ENCODE measurements around the gene TMEFF2. TPM values are rescaled to one million over a fixed set of nuclear protein-coding genes. Genes with fewer than 3 reads are reported as not detected.
"Not testable (repeated sequence)": the region's sequence is repeated elsewhere in the genome, so short reads cannot be mapped to it uniquely, and the experiment has no call there.

Gene TMEFF2
- total RNA-seq, 1 experiment from 2014 or later, result not detected

DNA sequence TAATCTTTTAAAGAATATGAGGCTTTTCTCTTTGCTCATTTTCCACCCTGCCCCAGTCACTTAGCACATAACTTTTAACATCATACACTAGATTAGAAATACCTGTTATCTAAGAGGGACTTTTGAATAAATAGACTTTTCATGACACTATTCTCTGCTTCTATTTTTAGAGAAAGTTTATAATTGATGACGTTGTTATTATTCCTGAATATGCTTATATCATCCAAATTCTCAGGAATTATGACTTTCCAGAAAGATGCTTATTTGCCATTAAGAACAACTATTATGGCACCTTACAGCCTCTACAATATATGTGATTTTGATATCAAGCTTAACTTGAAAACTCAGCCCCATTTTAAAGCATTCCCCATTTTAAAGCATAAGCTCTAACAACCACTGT lies 11.4 kb downstream of the TMEFF2 start:
- no peak for DNase-seq (ENCODE audit: low read depth)

DNA sequence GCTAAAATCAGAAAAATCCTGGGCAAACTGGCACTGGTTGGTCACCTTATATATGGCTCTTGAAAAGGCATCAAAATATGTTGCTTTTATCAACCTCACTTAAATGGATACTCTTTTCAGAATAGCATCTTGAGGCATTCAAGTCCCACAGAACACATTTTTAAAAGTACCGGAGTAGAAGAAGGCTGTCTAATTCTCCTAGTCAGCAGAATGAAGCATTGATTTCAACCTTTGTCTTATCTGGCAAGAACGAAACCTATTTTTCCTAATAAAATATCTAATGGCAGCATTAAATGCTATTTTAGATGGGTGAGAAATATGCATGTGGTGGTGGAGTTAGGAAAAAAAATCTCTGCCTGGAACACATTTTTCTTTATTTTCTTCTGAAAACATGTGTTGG lies 27.8 kb downstream of the TMEFF2 start:
- no peak for DNase-seq (ENCODE audit: low read depth)

DNA sequence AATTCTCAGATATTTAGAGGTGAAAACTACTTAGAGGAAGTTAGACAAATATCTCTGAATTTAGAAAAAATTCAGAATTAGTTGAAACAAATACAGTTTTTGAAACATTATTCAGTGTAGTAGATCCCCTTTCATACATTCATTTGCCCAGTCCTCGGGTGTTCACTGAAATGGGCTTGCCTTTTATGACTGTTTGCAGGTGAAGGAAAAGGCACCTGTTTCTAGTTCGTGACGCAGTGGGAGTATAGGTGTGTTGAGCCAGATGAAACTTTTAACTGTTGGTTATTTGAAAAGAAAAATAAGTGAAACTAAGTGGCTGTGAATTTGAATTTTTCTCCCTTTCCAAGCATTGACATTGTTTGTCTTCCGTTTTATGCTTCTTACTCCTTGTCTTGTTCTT lies 28.9 kb downstream of the TMEFF2 start:
- DNase-seq (ENCODE audit: low read depth), result no peak

DNA sequence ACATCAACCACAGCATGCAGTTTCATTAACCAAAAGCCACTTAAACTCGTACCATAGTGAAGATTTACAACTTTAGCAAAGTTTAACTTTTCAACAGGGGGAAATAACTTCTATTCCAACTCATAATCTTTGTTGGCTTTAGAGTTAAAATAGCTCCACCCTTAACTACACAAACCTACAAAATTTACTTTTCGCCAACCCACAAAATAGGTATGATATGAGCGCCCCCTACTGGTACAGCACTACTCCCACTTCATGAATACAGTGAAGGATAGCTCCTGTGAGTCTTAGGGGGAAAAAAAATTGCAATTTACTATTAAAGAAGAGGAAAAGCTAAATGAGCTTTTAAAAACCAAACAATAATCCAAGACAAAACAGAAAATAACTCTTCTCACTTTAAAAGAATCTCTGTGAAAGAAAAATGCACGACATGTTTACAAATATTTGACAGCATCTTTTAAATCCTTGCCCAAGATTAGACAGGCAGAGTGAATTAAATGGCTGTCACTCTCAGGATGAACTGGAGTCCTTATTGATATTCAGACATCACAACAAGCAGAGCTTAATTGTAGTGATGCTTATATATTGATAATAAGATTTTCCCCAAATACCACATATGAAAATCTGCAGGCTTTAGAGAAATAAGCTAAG lies 32.2 kb downstream of the TMEFF2 start:
- DNase-seq (ENCODE audit: low read depth), result peak; percentile 38

DNA sequence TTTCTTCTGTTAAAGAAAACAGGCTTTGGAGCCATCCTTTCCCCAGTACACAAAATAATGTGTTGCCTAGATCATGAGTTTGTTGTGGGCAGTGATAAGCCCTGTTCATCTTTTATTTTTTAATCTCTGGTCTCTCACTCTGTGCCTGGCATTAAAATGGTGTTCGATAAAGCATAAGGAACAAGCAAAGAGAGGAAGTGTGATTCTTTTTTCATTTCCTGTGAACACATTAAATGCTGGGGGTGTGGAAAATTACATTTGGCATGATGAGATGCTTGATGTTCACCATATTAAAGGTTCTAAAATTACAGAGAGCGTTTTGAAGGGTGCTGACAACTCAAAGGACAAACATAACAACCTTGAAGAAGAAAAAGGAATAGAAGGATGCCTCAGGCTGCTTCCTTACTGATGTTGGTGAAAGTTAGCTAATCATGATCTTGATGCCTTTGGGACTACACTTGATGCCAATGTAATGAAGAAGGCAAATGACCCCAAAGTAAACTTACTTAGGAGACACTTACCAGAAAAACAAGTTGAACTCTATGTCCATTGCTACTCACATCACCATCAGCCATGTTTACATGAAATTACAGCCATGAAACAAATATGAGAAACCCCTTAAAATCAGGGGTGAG lies 33.0 kb downstream of the TMEFF2 start:
- no peak for DNase-seq (ENCODE audit: low read depth)

DNA sequence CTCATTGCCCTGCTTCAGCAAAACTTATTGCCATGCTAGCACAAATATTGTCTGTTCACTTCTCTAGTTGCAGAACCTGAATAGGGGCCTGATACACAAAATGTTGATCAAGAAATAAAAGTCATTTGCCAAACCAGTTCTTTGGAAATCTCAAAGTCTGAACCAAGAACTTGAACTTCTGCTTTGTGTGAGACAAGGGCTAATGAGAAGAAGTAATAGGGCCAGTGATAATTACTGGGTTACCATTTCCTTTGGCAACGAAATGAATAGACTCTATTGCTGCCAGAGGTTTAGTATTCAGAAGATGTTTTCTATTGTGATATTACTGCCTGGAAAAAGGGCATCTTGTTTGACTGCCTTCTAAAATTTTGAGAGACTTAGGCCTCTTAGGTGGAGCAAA lies 35.0 kb downstream of the TMEFF2 start:
- no peak for DNase-seq (ENCODE audit: low read depth)

DNA sequence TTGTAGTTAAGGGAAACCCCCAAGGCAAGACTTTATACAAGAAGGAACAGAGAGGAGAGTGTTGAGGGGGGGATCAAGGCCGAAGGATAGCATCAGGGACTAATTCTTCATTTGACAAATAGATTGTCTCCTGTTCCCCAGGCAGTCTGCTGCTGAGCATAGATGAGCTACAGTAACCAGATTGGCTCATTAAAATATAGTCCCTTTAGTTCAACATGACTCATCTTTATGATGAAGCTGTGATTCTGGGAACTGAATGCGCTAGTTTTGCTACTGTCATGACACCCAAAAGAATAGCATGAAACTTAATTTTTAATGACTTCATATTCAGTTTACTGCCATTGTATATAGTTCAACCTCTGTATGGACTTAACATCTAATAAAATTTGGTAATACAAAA lies 35.5 kb downstream of the TMEFF2 start:
- no peak for DNase-seq (ENCODE audit: low read depth)

DNA sequence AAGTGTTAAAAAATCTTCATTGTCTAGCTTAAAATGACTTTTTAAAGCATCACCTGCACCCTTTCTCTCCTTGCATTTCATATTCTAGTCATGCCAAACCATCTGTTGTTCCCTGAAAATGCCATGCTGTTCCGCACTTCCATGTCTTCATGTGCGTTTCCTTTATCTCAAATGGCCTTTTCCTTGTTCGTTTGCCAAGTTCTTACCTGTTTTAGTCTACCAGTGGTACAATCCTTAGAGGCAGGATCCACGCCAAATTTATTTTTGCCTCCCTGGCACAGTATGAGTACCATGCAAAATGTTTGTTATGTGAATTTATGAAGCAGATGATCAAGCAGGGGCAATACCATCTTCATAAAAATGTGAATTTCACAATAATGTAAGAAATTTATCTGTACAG lies 37.0 kb downstream of the TMEFF2 start:
- DNase-seq (ENCODE audit: low read depth), result no peak

DNA sequence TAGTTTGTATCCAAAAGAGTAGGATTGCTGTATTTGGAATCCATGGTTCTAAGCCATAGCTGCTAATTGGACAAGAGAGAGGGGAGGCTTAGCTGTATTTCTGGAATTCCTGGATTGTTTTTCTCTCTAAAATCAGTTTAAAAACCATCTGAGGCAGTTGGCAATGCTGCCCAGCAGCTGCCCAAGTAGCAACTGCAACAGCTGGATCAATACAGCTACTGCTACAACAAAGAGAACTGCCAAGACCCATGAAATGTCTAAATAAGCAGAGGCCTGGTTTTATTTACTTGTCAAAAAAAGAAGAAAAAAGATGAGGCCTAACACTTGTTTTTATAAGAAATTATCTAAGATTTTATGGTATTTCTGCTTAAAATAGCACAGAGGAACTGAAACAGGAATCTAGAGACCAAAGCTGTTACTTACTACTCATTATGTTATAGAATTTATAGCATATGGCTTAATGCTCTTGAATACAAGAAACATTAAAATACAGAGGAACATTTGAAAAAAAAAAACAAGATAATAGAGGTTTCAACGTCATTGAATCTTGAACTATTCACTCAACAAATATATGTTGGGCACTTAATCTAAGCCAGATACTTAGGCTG lies 39.1 kb downstream of the TMEFF2 start:
- DNase-seq (ENCODE audit: low read depth), result no peak

DNA sequence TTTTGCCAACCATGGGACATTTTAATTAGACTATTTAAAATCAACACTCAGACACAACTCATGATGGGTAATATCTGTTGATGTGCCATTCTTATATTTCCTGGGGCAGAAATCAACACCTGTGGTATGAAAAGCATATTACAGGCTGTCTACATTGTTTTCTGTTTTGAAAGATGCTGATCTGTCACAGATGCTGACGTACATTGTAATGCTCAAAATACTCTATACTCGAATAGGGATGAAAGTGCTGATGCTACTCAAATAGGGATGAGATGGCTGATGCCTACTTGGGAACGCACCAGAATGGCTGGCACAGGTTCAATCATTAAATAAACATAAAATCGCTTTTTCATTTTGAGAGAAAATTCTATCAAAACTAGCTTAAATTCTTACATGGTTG lies 41.2 kb downstream of the TMEFF2 start:
- DNase-seq (ENCODE audit: low read depth), result no peak

DNA sequence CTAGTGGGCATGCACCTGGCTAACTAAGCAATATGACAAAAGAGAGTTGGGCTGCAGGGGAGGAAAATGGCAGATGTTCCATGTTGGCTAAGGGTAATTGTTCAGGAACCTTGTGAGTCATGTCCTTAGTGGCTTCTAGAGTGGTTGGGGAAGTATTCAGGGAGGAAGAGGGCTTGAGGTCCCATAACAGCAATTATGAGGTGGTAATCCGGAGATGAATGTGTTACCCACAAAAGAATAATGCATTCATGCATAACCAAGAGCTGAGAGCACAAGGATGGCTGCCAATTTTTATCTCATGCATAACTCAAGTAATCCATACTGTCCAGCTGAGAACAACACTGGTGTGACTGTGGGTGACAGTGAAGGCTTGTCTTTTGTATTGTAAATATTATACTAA lies 42.9 kb downstream of the TMEFF2 start:
- peak; percentile 82 for DNase-seq (ENCODE audit: low read depth)

DNA sequence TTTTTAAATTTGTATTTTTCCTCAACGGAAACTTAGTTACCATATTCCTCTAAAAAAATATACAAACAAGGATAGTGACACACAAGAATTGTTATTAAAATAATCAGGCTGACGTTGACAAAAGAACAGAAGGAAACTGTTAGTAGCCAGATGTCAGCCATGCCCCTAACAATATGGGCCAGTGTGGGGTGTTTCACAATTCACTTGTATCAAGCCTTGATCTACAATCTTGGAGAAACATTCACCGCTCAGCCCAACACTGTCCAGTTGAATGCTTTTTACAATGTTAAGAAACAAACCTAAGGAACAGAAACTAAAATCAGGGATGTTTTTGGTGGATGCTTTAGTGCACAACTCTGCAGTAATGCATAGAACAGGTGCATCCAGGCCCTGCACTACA lies 44.6 kb downstream of the TMEFF2 start:
- no peak for DNase-seq (ENCODE audit: low read depth)

DNA sequence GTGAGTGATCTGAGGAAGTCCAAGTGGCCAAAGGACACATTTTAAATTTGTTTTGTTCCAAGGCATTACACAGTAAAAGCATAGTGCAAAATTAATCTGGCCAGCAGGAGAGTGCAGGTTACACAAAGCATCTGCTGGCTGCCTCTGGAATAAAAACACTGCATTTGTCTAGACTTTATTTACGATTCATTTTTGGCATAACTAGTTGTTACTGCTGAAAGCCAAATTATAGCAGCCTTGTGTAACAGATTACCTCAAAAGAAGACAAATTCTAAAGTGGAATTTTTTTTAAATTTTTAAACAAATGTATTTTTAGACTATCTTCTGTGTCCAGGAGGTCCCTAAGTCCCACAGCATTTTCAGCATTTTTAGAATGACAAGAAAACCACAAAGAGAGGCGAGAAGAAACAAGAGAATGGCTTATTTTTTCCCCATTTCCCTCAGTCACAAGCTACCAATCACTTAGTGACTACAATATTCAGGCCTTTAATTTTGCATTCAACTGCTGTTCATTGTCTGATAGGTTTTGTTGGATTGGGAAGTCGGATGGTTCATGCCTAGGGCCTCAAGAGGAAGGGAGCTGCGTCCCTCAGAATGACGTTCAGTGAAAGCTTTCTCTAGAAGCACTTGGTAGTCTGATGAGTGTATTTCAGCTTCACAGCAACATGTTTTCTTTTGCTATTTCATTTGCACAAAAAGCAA lies 46.0 kb downstream of the TMEFF2 start:
- no peak for DNase-seq (ENCODE audit: low read depth)

DNA sequence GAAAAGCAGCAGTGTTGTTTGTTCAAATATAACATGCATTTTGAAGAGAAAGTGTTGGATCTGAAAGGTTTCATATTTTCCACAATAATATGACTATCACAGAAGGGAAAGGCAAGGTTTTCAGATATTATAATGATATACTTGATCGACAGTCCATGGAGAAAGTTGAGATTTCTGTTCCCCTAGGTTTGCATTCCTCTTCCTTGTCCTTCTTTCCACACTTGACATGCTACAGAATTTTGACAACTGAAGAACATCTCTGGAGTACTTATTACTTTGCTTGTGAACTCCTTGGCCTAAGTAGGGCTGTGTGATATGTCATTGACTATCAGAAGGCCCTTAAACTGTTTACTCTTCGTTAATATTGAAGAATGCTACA lies 46.5 kb downstream of the TMEFF2 start:
- no peak for DNase-seq (ENCODE audit: low read depth)

DNA sequence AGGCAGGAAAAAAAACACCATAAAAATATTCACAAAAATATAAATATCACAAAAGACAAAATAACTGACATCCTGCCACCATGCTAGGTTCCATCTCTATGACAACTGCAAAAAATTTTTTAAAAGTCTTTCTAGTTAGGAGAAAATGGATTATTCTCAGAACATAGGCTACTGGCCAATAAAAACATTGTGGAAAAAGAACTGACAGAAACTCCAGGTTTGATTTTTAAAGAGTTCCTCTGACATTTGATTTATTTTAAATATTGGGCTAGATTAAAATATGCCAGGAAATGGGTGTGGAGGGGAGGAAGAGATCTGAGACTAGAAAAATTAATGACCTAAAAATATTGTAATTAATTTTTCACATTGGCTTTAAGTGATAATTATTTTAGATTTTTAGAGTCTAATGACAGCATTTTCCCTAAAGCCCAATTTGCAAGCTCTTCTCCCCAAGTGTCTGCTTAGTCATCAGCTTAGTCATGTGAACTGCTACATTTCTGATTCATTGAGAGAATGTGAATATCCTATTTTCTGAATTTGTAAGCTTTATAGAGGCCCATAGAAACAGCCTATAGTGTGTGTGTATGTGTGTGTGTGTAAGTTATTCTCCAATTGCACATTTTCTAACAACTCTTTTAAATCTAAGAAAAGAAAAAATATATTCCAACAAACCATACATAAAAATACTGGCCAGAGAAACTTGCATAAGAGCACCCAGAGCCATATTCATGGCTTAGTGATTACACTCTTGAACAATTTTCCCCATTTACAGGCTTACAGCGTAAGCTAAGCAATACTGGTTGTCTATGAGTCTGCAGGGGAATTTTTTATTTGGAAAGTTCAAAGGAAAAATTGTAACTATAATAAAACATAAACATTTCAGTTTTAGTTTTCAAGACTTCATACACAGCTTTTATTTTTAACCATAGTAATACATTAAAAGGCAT lies 48.4 kb downstream of the TMEFF2 start:
- DNase-seq (ENCODE audit: low read depth), result peak; percentile 61

DNA sequence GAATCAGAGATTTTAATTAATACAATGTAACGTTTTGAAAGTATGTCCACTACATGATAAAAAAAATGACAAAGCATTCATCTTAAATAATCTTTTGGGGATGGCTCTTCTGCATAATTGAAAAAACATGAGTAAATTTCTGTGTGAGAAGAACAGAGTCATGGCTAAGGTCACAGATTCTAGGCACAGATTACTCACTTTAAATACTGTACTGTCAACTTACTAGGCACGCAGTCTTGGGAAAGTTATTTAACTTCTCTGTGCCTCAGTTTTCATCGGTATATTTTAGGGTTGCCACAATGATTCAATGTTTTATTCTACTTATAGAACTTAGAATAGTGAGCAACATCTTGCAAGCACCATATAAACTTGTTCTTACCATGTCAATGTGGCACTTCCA lies 49.2 kb downstream of the TMEFF2 start:
- no peak for DNase-seq (ENCODE audit: low read depth)

DNA sequence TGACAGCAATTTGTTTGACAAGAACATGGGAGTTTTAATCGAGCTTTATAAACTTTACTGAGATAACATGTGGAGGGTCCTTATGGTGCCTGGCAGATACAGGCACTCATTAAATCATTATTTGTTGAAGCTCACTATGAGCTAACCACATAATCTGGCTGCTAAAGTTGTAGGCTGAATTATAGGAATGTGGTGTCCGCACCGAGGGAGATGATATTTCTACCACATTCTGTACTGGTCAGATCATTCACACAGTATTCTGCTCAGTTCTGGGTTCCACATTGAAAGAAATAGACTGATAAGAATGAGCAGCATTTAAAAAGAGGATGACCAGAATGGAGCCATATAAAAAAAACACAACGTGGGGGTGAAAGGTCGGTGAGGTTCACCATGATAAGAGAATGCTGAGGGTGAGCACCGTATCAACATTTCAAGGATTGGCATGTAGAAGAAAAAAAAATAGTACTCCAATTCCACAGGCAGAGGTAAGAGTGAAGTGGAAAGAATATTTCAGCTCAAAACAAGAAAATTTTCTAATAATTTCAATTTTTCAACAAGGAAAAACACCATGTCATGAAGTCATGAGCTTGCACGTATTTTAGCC lies 54.4 kb downstream of the TMEFF2 start:
- no peak for DNase-seq (ENCODE audit: low read depth)

DNA sequence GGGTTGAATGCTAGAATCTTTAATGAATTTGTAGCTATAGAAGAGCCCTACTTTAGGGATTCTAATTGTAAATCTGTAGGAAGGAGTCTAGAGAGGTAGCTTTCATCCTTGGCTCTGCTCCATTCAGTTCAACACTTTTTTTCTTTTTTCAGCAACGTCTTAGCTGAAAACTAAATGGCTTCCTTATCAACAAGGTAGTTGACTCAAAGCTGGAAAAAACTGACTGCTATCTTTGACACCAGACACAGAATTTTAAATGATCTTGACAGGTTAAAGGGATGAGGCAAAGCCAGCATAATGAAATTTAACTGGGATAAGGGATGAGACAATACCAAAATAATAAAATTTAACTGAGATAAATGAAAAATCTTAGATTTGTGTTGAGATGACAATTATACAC lies 54.9 kb downstream of the TMEFF2 start:
- DNase-seq (ENCODE audit: low read depth), result no peak

DNA sequence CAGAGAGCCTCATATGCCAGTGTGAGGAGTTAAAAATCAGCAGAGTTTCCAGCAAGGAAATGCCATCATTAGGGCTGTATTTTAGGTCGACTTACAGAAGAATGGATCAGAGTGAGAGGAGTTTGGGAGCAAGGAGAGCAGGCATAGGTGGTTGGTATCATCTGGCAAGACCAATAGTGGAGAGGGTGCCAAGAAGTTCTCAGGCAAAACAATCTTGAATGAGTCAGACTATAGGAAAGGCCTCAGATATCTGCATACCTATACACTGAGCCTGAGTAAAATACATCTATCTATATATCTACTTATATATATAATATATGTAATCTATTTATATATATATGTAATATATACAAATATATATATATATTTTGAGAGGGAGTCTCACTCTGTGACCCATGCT lies 57.3 kb downstream of the TMEFF2 start:
- no peak for DNase-seq (ENCODE audit: low read depth)

DNA sequence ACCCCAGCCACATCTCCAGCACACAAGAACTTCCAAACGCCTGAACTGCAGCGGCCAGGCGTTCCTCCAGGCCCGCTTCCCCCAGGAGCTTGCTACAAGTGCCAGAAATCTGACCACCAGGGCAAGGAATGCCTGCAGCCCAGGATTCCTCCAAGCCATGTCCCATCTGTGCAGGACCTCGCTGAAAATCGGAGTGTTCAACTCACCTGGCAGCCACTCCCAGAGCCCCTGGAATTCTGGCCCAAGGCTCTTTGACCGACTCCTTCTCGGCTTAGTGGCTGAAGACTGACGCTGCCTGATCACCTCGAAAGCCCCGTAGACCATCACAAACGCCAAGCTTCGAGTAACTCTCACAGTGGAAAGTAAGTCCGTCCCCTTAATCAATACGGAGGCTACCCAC lies 62.1 kb downstream of the TMEFF2 start:
- DNase-seq (ENCODE audit: low read depth), result not testable (repeated sequence)

DNA sequence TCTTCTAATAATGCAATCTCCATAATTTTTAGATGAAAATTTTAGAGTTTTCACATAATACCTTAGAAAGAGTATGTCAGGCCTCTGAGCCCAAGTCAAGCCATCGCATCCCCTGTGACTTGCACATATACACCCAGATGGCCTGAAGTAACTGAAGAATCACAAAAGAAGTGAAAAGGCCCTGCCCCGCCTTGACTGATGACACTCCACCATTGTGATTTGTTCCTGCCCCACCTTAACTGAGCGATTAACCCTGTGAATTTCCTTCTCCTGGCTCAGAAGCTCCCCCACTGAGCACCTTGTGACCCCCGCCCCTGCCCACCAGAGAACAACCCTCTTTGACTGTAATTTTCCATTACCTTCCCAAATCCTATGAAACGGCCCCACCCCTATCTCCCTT lies 64.4 kb downstream of the TMEFF2 start:
- not testable (repeated sequence) for DNase-seq (ENCODE audit: low read depth)

Measured in Daoy (cell line).